GM10266 (cell line): ENCODE results near the gene SEL1L.
"Not testable (repeated sequence)": the region's sequence is repeated elsewhere in the genome, so short reads cannot be mapped to it uniquely, and the experiment has no call there.

Source experiments
- DNase-seq: peaks from one replicate; pipeline ENCODE4 v3.0.0; 2012; ENCODE audit errors: extremely low spot score
- TF ChIP-seq, protein P1 (sequence below): IDR thresholded peaks from 2 replicates; pipeline ENCODE4 v1.5.1; 2012; ENCODE audit warnings: mild to moderate bottlenecking, low read depth; ENCODE audit not compliant: control insufficient read depth, insufficient read depth; ENCODE audit errors: missing control alignments

The SEL1L gene

DNA sequence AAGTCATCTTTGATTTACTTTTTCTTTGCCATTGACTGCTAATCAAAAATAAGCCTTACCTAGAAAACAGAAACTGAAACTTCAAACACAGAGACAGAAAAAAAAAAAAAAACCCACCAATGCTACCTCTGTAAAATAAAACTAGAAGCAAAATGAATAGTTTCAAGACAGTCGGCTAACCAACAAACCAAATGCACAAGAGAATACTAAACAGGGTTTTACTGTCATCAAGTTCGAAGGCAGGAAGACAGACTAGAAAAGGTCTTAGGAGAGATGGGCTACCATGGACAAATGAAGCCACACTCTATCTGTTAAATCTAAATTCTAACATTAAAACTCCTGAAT lies 59.5 kb downstream of the SEL1L start:
- TF ChIP-seq, protein P1, sequence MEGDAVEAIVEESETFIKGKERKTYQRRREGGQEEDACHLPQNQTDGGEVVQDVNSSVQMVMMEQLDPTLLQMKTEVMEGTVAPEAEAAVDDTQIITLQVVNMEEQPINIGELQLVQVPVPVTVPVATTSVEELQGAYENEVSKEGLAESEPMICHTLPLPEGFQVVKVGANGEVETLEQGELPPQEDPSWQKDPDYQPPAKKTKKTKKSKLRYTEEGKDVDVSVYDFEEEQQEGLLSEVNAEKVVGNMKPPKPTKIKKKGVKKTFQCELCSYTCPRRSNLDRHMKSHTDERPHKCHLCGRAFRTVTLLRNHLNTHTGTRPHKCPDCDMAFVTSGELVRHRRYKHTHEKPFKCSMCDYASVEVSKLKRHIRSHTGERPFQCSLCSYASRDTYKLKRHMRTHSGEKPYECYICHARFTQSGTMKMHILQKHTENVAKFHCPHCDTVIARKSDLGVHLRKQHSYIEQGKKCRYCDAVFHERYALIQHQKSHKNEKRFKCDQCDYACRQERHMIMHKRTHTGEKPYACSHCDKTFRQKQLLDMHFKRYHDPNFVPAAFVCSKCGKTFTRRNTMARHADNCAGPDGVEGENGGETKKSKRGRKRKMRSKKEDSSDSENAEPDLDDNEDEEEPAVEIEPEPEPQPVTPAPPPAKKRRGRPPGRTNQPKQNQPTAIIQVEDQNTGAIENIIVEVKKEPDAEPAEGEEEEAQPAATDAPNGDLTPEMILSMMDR, result no peak
- DNase-seq, result peak; percentile 48

DNA sequence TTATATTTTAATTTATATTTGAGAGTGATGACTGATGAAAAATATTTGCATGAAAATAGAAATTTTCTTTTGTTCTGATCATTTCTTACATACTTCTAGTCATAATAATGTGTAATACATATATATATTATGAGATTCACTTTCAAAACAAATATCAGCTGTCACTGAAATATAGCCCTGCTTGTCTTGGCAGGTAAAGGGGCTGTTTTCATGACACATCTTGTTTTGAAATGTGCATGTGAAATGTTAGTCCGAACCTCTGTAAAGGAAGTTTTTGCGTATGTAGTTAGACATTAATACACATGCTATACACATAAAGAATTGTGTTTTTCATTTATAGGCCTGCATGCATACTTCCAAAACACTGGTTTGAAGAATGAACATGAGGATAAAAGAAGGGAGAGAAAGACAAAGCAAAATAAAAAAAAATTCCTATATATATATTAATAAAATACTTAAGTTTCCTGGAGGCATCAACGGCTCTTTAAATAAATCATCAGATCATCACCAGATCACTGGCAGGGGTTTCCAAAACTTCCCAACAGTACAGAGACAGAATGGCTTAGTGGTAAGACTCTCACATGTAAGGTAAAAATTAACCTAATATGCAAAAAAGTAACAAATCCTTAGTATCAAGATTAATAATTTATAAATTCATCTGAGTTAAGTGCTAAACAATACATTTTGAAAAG lies 60.1 kb downstream of the SEL1L start:
- no peak for DNase-seq
- TF ChIP-seq, protein P1, result no peak

DNA sequence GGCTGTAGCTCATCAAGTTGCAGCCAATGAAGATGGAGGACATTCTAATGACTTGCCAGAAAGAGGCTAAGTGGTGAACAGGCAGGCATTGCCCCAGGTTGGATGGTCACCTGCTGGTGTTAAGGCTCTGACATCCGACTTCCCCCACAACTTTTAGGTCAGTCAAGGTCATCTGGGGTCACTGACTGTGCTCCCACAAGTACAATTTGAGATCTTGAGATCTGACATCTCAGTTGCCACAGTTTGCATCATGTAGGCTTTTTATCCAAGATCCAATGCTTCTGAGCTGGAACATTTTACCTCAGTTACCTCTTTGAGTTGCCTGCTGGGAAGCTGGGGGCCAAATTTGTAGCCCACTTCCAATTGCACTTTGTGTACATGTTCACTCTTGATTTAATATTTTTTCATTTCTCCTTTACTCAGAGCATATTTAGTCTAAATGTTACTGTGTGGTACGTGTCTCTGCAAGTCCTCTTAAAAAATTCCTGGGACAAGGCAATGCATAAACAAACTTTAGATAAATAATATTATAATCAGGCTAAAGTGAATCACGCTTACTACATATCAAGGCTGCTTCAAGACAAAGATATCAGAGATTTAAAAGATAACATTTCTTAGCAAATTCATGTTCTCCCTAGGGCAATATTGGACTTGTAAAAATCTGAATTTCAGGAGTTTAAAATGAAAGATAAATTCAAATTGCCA lies 61.4 kb downstream of the SEL1L start:
- TF ChIP-seq, protein P1, result no peak
- no peak for DNase-seq

DNA sequence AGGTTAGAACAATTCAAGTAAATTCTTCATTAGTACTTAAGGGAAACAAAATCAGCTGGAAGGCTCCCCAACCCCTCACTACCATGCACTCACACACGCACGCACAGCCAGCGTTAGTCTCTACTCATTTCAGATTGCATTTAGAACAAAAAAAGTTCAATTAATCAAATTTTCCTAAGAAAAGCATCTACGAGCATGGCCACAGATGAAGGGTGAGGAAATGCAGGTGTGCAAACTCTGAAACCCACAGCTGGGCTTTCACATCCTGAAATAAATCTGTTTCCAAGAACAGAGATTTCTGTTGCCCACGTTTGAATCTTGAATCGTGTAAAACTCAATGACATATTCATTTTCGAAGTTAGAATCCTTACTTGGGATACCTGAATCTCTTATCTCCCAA lies 62.6 kb downstream of the SEL1L start:
- TF ChIP-seq, protein P1, result no peak
- no peak for DNase-seq

DNA sequence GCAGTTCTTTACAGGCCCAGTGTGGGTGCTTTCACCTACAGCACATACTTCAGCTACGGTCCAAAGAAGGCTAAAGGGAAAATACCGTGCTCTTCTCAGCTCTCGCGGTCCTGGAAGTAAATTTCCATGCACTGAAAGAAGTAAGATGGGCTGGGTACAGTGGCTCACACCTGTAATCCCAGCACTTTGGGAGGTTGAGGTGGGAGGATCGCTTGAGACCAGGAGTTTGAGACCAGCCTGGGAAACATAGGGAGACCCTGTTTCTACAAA lies 63.2 kb downstream of the SEL1L start:
- not testable (repeated sequence) for DNase-seq

DNA sequence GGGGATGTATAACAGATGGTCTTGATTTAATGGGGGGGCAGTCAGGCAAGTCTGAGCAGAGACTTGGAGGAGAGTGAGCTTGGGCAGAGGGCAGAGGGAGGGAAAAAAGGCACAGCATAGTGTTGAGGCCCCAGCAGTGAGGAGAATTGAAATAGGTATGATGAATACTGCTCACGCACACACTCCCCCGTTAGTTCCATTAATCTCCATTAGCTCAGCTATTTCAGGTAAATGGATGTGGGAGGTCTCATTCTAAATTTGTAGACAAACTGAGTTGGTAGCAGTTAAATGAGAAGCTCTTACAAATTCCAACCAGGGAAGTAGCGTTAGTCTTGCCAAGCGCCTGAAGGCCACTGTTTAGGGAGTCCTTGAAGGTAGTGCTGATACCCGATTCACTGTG lies 66.8 kb downstream of the SEL1L start:
- TF ChIP-seq, protein P1, result no peak
- DNase-seq, result no peak

DNA sequence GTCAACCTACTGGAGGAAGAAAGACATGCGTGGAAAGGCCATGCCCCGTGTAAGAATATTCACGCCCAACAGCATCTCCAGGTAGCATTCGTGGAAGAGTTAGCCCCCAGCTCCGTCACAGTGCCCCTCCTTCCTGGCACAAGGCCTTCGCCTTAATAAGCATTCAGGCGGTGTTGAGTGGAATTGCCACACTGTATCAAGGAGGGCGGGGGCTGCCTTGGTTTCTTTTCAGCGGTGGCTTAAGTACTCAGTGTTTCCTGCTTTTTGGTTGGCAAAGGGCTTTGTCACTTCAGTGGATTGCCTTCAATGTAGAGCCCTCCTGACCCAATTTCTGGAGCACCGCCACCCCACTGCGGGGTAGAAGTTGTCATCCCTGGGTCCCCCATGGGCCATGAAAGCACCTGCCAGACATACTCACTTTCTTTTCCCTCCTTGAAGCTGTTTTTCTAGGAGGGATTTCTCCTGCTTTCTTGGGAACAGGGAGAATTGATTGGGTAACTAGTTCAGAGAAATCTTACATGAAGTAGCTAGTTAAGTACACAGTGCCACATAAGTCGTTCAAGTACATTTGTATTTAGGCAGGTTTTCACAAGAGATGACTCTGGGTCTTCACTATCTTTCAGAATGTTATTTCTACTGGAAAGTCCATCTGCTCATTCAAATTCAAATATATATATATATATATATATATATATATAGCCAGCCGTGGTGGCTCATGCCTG lies 68.0 kb downstream of the SEL1L start:
- no peak for DNase-seq
- TF ChIP-seq, protein P1, result no peak

DNA sequence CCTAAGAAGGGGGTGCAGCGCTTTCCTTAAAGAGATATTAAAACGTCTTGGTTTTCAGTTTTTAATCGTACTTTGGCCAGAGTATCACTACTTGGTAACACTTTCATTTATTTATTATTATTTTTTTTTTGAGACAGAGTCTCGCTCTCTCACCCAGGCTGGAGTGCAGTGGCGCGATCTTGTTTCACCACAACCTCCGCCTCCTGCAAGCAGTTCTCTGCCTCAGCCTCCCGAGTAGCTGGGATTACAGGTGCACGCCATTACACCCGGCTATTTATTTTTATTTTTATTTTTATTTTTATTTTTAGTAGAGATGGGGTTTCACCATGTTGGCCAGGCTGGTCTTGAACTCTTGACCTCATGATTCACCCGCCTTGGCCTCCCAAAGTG lies 68.7 kb downstream of the SEL1L start:
- not testable (repeated sequence) for DNase-seq
